Fibroblast of villous mesenchyme (primary cell): ENCODE results near the gene ANKRD13B. TPM values are rescaled to one million over a fixed set of nuclear protein-coding genes. Genes with fewer than 3 reads are reported as not detected.

Source experiments
- DNase-seq: peaks from one replicate; pipeline ENCODE4 v3.0.0-alpha.2; 2010; ENCODE audit warnings: low read depth
- H3K4me3 ChIP-seq: 2 replicates; pipeline ENCODE4 v1.5.1; 2011; ENCODE audit warnings: low read depth, mild to moderate bottlenecking, low read length
- CTCF ChIP-seq: IDR thresholded peaks from 2 replicates; pipeline ENCODE4 v1.5.1; 2012; ENCODE audit warnings: low read depth, mild to moderate bottlenecking, low read length; ENCODE audit not compliant: insufficient read depth
- total RNA-seq: library from RNA; depleted of rRNA; stranded (reverse); fragments of >200 nt; gene quantifications from 2 replicates; pipeline ENCODE4 v1.2.3, GENCODE V29; 2012

Gene ANKRD13B
- total RNA-seq, 1 donor: 8.6 TPM

- TF ChIP-seq CTCF: no peak
- H3K4me3 ChIP-seq: no peak overlapping the region
- no peak for DNase-seq
Measured at GRCh38 chr17:29563816-29564215, 29.1 kb upstream of the ANKRD13B start.

- peak overlapping the region; percentile 58 for H3K4me3 ChIP-seq
- no peak for TF ChIP-seq CTCF
- DNase-seq: no peak
Measured at GRCh38 chr17:29565643-29566472, 27.1 kb upstream of the ANKRD13B start.

- peak; percentile 81 for DNase-seq
- peak; percentile 4 for TF ChIP-seq CTCF
- peak within 1 kb of the TSS; percentile 72 for H3K4me3 ChIP-seq
Measured at GRCh38 chr17:29566473-29567303, 26.2 kb upstream of the ANKRD13B start, which contains the start of gene ABHD15. TSS of gene ABHD15 (minus strand) at chr17:29567037. CDS start at chr17:29566966, 71 bp downstream.

- no peak for DNase-seq
- TF ChIP-seq CTCF: no peak
- H3K4me3 ChIP-seq: peak overlapping the region; percentile 72
Measured at GRCh38 chr17:29567304-29567553, 25.7 kb upstream of the ANKRD13B start.

GRCh38 chr17:29567554-29568330 lies 25.2 kb upstream of the ANKRD13B start:
- peak; percentile 24 for TF ChIP-seq CTCF
- peak; percentile 52 for DNase-seq
- peak overlapping the region; percentile 72 for H3K4me3 ChIP-seq

GRCh38 chr17:29568331-29569244 lies 24.3 kb upstream of the ANKRD13B start, which contains the start of gene TP53I13:
TSS of gene TP53I13 (plus strand) at chr17:29568701. CDS start at chr17:29568759, 58 bp downstream.
- peak; percentile 90 for DNase-seq
- TF ChIP-seq CTCF: no peak
- peak within 1 kb of the TSS; percentile 78 for H3K4me3 ChIP-seq
